HUES48 (cell line): ENCODE measurements around the gene ENHO.

Experiments
- H3K27ac ChIP-seq: one replicate; pipeline ENCODE4 v1.7.0; 2013; ENCODE audit warnings: low read depth, low read length, inconsistent platforms
- H3K27me3 ChIP-seq: 2 replicates; pipeline ENCODE4 v1.6.1; 2013; ENCODE audit warnings: mild to moderate bottlenecking, low read length; ENCODE audit not compliant: control insufficient read depth, insufficient read depth
- H3K36me3 ChIP-seq: 2 replicates; pipeline ENCODE4 v1.6.1; 2013; ENCODE audit warnings: low read length; ENCODE audit not compliant: control insufficient read depth, insufficient read depth
- H3K4me1 ChIP-seq: 2 replicates; pipeline ENCODE4 v1.6.1; 2013; ENCODE audit warnings: mild to moderate bottlenecking, low read length; ENCODE audit not compliant: control insufficient read depth, insufficient read depth
- H3K4me3 ChIP-seq: 2 replicates; pipeline ENCODE4 v1.5.1; 2013; ENCODE audit warnings: mild to moderate bottlenecking, low read depth, low read length
- H3K9ac ChIP-seq: 2 replicates; pipeline ENCODE4 v1.6.1; 2013; ENCODE audit warnings: mild to moderate bottlenecking, low read depth, low read length, moderate library complexity
- H3K9me3 ChIP-seq: 2 replicates; pipeline ENCODE4 v1.6.1; 2013; ENCODE audit warnings: low read length; ENCODE audit not compliant: control insufficient read depth, insufficient read depth

ENHO gene

GRCh38 chr9:34555002-34555348 is 32.2 kb upstream of the ENHO start:
- H3K9ac ChIP-seq: no peak overlapping the region

GRCh38 chr9:34554211-34555001 is 31.6 kb upstream of the ENHO start:
- Histone ChIP-seq H3K27ac (no peak overlapping the region), H3K4me1 (peaks cover 14% of the 10 kb centered on the region), H3K27me3 (no peaks in the 10 kb centered on the region), H3K9me3 (no peaks in the 10 kb centered on the region), H3K9ac (no peak overlapping the region), H3K4me3 (no peak overlapping the region), H3K36me3 (no peaks in the 10 kb centered on the region)

More at GRCh38 chr9:34555002-34555348, 32.2 kb upstream of the ENHO start:
- Histone ChIP-seq H3K36me3 (no peaks in the 10 kb centered on the region), H3K9me3 (no peaks in the 10 kb centered on the region), H3K27me3 (no peaks in the 10 kb centered on the region), H3K4me3 (no peak overlapping the region), H3K27ac (no peak overlapping the region), H3K4me1 (peaks cover 16% of the 10 kb centered on the region)

GRCh38 chr9:34553511-34554021 is 30.8 kb upstream of the ENHO start:
- Histone ChIP-seq H3K27me3 (no peaks in the 10 kb centered on the region), H3K9ac (no peak overlapping the region), H3K27ac (no peak overlapping the region), H3K36me3 (no peaks in the 10 kb centered on the region), H3K4me1 (peaks cover 14% of the 10 kb centered on the region), H3K4me3 (no peak overlapping the region), H3K9me3 (no peaks in the 10 kb centered on the region)

- H3K27ac ChIP-seq: no peak overlapping the region
- no peaks in the 10 kb centered on the region for H3K9me3 ChIP-seq
- H3K4me1 ChIP-seq: peaks cover 14% of the 10 kb centered on the region
- H3K27me3 ChIP-seq: 0 out of 2 replicates have a peak, but pooled peaks cover 2% of the 10 kb centered on the region
- H3K4me3 ChIP-seq: no peak overlapping the region
- no peaks in the 10 kb centered on the region for H3K36me3 ChIP-seq
- no peak overlapping the region for H3K9ac ChIP-seq
Observed at GRCh38 chr9:34552986-34553385, 30.2 kb upstream of the ENHO start.

GRCh38 chr9:34552606-34552981 is 29.8 kb upstream of the ENHO start:
- Histone ChIP-seq H3K4me3 (no peak overlapping the region), H3K27ac (no peak overlapping the region), H3K27me3 (peaks cover 2% of the 10 kb centered on the region; the same call in 1 of the 2 replicates), H3K9me3 (no peaks in the 10 kb centered on the region), H3K36me3 (no peaks in the 10 kb centered on the region), H3K9ac (no peak overlapping the region), H3K4me1 (peaks cover 14% of the 10 kb centered on the region)

- Histone ChIP-seq H3K4me3 (no peak overlapping the region), H3K36me3 (no peaks in the 10 kb centered on the region), H3K9ac (no peak overlapping the region)
Observed at GRCh38 chr9:34551751-34552605, 29.2 kb upstream of the ENHO start.

GRCh38 chr9:34550681-34551270 is 28.0 kb upstream of the ENHO start:
- Histone ChIP-seq H3K9me3 (no peaks in the 10 kb centered on the region), H3K4me1 (peaks cover 14% of the 10 kb centered on the region), H3K4me3 (no peak overlapping the region), H3K36me3 (no peaks in the 10 kb centered on the region), H3K27ac (no peak overlapping the region), H3K9ac (no peak overlapping the region), H3K27me3 (peaks cover 2% of the 10 kb centered on the region; the same call in 1 of the 2 replicates)

More at GRCh38 chr9:34551751-34552605, 29.2 kb upstream of the ENHO start:
- peaks cover 14% of the 10 kb centered on the region for H3K4me1 ChIP-seq
- H3K9me3 ChIP-seq: no peaks in the 10 kb centered on the region
- H3K27ac ChIP-seq: no peak overlapping the region
- H3K27me3 ChIP-seq: peaks cover 2% of the 10 kb centered on the region; the same call in 1 of the 2 replicates

GRCh38 chr9:34550016-34550680 is 27.4 kb upstream of the ENHO start:
- Histone ChIP-seq H3K9ac (no peak overlapping the region), H3K36me3 (no peaks in the 10 kb centered on the region), H3K9me3 (no peaks in the 10 kb centered on the region), H3K4me1 (peaks cover 10% of the 10 kb centered on the region), H3K27me3 (peaks cover 2% of the 10 kb centered on the region; the same call in 1 of the 2 replicates), H3K4me3 (no peak overlapping the region), H3K27ac (no peak overlapping the region)

GRCh38 chr9:34549407-34549732 is 26.6 kb upstream of the ENHO start:
- Histone ChIP-seq H3K4me3 (no peak overlapping the region), H3K4me1 (peaks cover 3% of the 10 kb centered on the region; the same call in 1 of the 2 replicates), H3K36me3 (no peaks in the 10 kb centered on the region), H3K9me3 (no peaks in the 10 kb centered on the region), H3K27me3 (peaks cover 2% of the 10 kb centered on the region; the same call in 1 of the 2 replicates), H3K9ac (no peak overlapping the region), H3K27ac (no peak overlapping the region)

- Histone ChIP-seq H3K36me3 (no peaks in the 10 kb centered on the region), H3K9ac (no peak overlapping the region), H3K4me3 (no peak overlapping the region), H3K27me3 (peaks cover 2% of the 10 kb centered on the region; the same call in 1 of the 2 replicates), H3K4me1 (no peaks in the 10 kb centered on the region), H3K27ac (no peak overlapping the region), H3K9me3 (no peaks in the 10 kb centered on the region)
Observed at GRCh38 chr9:34547960-34548611, 25.3 kb upstream of the ENHO start.
